ENCODE measurements around the gene ARHGEF17.

DNA sequence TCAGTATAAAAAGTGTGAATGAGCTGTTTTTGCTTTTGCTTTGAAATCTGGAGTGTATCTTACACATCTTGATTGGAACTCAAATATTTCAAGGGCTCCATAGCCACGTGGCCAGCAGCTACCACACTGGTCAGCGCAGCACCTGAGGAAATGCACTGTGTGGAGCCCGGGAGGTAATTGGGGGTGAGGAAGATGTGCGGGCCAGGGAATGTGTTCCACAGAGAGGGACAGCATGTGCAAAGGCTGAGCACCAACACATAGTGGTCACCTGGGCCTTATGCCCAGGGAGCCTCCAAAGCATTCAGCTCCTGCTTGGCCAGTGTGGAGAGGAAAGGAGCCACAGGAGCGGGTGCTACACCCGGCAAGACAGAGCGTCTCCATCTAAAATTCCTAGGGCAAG lies 88.9 kb downstream of the ARHGEF17 start:
- TF ChIP-seq POLR2A (IDR thresholded peaks at IDR 0.05), result no peak
- TF ChIP-seq, protein P1, sequence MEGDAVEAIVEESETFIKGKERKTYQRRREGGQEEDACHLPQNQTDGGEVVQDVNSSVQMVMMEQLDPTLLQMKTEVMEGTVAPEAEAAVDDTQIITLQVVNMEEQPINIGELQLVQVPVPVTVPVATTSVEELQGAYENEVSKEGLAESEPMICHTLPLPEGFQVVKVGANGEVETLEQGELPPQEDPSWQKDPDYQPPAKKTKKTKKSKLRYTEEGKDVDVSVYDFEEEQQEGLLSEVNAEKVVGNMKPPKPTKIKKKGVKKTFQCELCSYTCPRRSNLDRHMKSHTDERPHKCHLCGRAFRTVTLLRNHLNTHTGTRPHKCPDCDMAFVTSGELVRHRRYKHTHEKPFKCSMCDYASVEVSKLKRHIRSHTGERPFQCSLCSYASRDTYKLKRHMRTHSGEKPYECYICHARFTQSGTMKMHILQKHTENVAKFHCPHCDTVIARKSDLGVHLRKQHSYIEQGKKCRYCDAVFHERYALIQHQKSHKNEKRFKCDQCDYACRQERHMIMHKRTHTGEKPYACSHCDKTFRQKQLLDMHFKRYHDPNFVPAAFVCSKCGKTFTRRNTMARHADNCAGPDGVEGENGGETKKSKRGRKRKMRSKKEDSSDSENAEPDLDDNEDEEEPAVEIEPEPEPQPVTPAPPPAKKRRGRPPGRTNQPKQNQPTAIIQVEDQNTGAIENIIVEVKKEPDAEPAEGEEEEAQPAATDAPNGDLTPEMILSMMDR (IDR thresholded peaks at IDR 0.05), result no peak

All from thyroid gland (tissue), 4 donors.